ENCODE data around the gene RSPO3.
A peak's percentile ranks its signal among the peaks of the same experiment; 100 is the strongest.

The RSPO3 gene

GRCh38 chr6:127160484-127160883 lies 42.0 kb downstream of the RSPO3 start:
- no peak for DNase-seq (ENCODE audit: low read depth)

- no peak for DNase-seq (ENCODE audit: low read depth)
Observed at GRCh38 chr6:127162836-127163235, 44.4 kb downstream of the RSPO3 start.

GRCh38 chr6:127164036-127164435 lies 45.6 kb downstream of the RSPO3 start:
- no peak for DNase-seq (ENCODE audit: low read depth)

- no peak for DNase-seq (ENCODE audit: low read depth)
Observed at GRCh38 chr6:127164565-127164964, 46.1 kb downstream of the RSPO3 start.

GRCh38 chr6:127173156-127173940 lies 54.9 kb downstream of the RSPO3 start:
- DNase-seq (ENCODE audit: low read depth) = no peak

- no peak for DNase-seq (ENCODE audit: low read depth)
Observed at GRCh38 chr6:127176146-127176545, 57.7 kb downstream of the RSPO3 start.

GRCh38 chr6:127177030-127177922 lies 58.8 kb downstream of the RSPO3 start:
- DNase-seq (ENCODE audit: low read depth) = no peak

GRCh38 chr6:127177923-127178231 lies 59.4 kb downstream of the RSPO3 start:
- no peak for DNase-seq (ENCODE audit: low read depth)

GRCh38 chr6:127178746-127179145 lies 60.3 kb downstream of the RSPO3 start:
- DNase-seq (ENCODE audit: low read depth) = no peak

GRCh38 chr6:127180426-127180825 lies 62.0 kb downstream of the RSPO3 start:
- DNase-seq (ENCODE audit: low read depth) = no peak

- DNase-seq (ENCODE audit: low read depth) = no peak
Observed at GRCh38 chr6:127182501-127182900, 64.0 kb downstream of the RSPO3 start.

- DNase-seq (ENCODE audit: low read depth) = no peak
Observed at GRCh38 chr6:127185437-127185995, 67.0 kb downstream of the RSPO3 start.

- peak; percentile 3 for DNase-seq (ENCODE audit: low read depth)
Observed at GRCh38 chr6:127186889-127187288, 68.4 kb downstream of the RSPO3 start.

- no peak for DNase-seq (ENCODE audit: low read depth)
Observed at GRCh38 chr6:127188744-127189143, 70.3 kb downstream of the RSPO3 start.

- no peak for DNase-seq (ENCODE audit: low read depth)
Observed at GRCh38 chr6:127190552-127190951, 72.1 kb downstream of the RSPO3 start.

- DNase-seq (ENCODE audit: low read depth) = no peak
Observed at GRCh38 chr6:127191716-127192115, 73.2 kb downstream of the RSPO3 start.

GRCh38 chr6:127192911-127193541 lies 74.6 kb downstream of the RSPO3 start:
- DNase-seq (ENCODE audit: low read depth) = no peak

- no peak for DNase-seq (ENCODE audit: low read depth)
Observed at GRCh38 chr6:127195833-127196232, 77.4 kb downstream of the RSPO3 start.

- DNase-seq (ENCODE audit: low read depth) = no peak
Observed at GRCh38 chr6:127198549-127198948, 80.1 kb downstream of the RSPO3 start.

GRCh38 chr6:127199470-127199869 lies 81.0 kb downstream of the RSPO3 start:
- DNase-seq (ENCODE audit: low read depth) = no peak

- DNase-seq (ENCODE audit: low read depth) = no peak
Observed at GRCh38 chr6:127200114-127200513, 81.6 kb downstream of the RSPO3 start.

GRCh38 chr6:127201321-127201720 lies 82.8 kb downstream of the RSPO3 start:
- DNase-seq (ENCODE audit: low read depth) = no peak

- DNase-seq (ENCODE audit: low read depth) = no peak
Observed at GRCh38 chr6:127202676-127203075, 84.2 kb downstream of the RSPO3 start.

All from activated gamma-delta T cell treated with anti-CD3 and anti-CD28 coated beads, Interleukin-2, amount 50 U/mL, for 16 hours (primary cell).